ENCODE data around the gene DUSP22.

- TF ChIP-seq CTCF (IDR thresholded peaks at IDR 0.05): no peak
- TF ChIP-seq EZH2 (IDR thresholded peaks at IDR 0.05; ENCODE audit: borderline replicate concordance, insufficient read depth, low read depth, low read length, poor library complexity, severe bottlenecking): no peak
Measured at GRCh38 chr6:353642-354614, 61.6 kb downstream of the DUSP22 start.
